GM18517 (cell line): ENCODE data around the gene ATP1A1.

Experiments used
- ATAC-seq: cut with Tn5 transposase; IDR thresholded peaks from one replicate; pipeline ENCODE4 v1.9.1; 2021; ENCODE audit warnings: mild to moderate bottlenecking, moderate library complexity; ENCODE audit not compliant: unreplicated experiment

Gene ATP1A1

GRCh38 chr1:116370181-116370580, 2.9 kb upstream of the ATP1A1 start:
- ATAC-seq: no peak

GRCh38 chr1:116371752-116372151, 1.3 kb upstream of the ATP1A1 start:
- no peak for ATAC-seq

GRCh38 chr1:116372191-116372590, 853 bp upstream of the ATP1A1 start:
- ATAC-seq: no peak

- peak; percentile 0 for ATAC-seq
Measured at GRCh38 chr1:116373431-116374352, 648 bp downstream of the ATP1A1 start.

- no peak for ATAC-seq
Measured at GRCh38 chr1:116374353-116375147, 1.5 kb downstream of the ATP1A1 start.

- ATAC-seq: no peak
Measured at GRCh38 chr1:116375148-116375886, 2.3 kb downstream of the ATP1A1 start.

- ATAC-seq: no peak
Measured at GRCh38 chr1:116375887-116376728, 3.1 kb downstream of the ATP1A1 start.

- no peak for ATAC-seq
Measured at GRCh38 chr1:116376729-116377086, 3.7 kb downstream of the ATP1A1 start.

GRCh38 chr1:116377541-116378529, 4.8 kb downstream of the ATP1A1 start:
- peak; percentile 83 for ATAC-seq

GRCh38 chr1:116379057-116379630, 6.1 kb downstream of the ATP1A1 start:
- ATAC-seq: no peak

GRCh38 chr1:116379674-116380498, 6.8 kb downstream of the ATP1A1 start:
- no peak for ATAC-seq

GRCh38 chr1:116380499-116381242, 7.6 kb downstream of the ATP1A1 start:
- ATAC-seq: no peak

GRCh38 chr1:116382321-116382720, 9.3 kb downstream of the ATP1A1 start:
- ATAC-seq: no peak

GRCh38 chr1:116382857-116383483, 9.9 kb downstream of the ATP1A1 start:
- ATAC-seq: no peak

GRCh38 chr1:116386042-116386441, 13.0 kb downstream of the ATP1A1 start:
- ATAC-seq: no peak

GRCh38 chr1:116387551-116387950, 14.5 kb downstream of the ATP1A1 start:
- ATAC-seq: no peak

- no peak for ATAC-seq
Measured at GRCh38 chr1:116388122-116388521, 15.1 kb downstream of the ATP1A1 start.
